GM21619 (cell line): ENCODE data around the gene SMIM26.
"Not testable (repeated sequence)": the region's sequence is repeated elsewhere in the genome, so short reads cannot be mapped to it uniquely, and the experiment has no call there.

ENCODE experiments used
- ATAC-seq: cut with Tn5 transposase; IDR thresholded peaks from one replicate; pipeline ENCODE4 v1.9.1; 2021; ENCODE audit not compliant: unreplicated experiment

The SMIM26 gene

DNA sequence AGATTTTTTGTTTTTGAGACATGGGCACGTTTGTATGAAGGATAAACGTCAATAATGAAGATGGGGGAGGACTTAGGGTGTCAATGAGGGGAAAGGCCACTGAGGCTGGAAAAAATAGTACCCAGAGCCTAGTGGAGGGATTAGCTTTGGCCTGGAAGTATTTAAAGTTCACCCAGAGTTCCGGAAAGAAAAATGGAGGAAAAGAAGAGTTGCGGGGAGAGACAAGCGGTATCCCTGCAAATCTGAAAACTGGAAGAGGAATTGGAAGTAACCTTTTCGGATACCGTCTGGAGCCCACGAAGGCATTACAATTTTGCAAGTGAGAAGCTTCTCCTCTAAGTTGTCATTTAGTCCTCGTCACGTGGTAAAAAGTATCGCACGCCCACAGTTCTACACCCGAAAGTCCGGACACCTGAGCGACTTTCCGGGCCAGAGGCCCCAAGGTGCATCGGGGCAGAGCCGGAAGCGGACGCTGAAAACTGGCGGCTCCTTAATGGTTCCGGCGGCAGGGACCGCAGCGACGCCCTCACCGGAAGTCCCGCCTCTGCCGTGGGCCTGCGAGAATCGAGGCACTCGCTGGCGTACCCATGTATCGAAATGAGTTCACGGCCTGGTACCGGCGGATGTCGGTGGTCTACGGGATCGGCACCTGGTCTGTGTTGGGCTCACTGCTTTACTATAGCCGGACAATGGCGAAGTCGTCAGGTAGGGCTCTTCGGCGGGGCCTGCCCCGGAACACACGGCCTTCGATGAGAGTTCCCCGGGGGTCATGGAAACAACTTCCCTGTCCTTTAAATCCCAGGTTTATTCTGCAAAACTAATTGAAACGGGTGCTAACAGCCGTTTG is at the start of gene SMIM26:
SMIM26 (plus strand) TSS at position 541 of the 847 bp plus-strand sequence; CDS start at position 588, 47 bp downstream.
- peak; percentile 99 for ATAC-seq

GRCh38 chr20:18522066-18522465 is 45.2 kb upstream of the SMIM26 start:
- not testable (repeated sequence) for ATAC-seq

GRCh38 chr20:18523066-18523465 is 44.2 kb upstream of the SMIM26 start:
- no peak for ATAC-seq

- no peak for ATAC-seq
Observed at GRCh38 chr20:18524646-18525045, 42.6 kb upstream of the SMIM26 start.

GRCh38 chr20:18526761-18527160 is 40.5 kb upstream of the SMIM26 start:
- not testable (repeated sequence) for ATAC-seq

DNA sequence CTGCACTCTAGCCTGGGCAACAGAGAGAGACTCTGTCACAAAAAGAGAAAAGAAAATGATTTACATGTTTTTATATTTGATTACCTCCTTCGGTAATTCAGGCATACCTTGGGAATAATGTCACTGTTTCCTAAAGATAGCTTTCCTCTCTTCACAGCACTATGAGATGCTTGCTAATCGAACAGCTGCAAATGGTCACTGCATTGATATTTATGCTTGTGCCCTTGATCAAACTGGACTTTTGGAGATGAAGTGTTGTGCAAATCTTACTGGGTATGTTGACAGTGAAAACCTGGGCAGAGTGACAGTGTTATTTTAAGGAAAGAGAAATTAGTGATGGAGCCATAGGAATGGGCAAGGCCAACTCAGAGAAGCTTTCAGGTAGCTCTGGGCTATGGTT is 39.9 kb upstream of the SMIM26 start:
- ATAC-seq, result no peak

DNA sequence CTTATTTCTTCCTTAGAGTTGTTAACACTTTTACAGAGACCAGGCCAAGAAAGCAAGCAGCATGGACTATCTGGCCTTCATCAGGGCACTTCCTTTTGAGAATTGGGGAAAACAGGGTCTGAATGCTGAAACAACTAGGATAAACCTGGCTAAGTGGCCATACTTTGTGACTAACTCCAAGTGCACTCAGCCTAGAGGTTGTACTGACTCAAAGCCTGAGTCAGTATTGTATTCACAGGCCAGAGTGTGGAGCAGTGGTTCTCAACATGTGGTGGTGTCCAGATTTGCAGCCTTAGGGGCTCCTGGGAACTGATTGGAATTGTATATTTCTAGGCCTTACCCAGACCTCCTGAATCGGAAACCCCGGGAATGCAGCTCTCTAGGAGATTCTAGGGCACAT is 39.4 kb upstream of the SMIM26 start:
- ATAC-seq, result no peak

DNA sequence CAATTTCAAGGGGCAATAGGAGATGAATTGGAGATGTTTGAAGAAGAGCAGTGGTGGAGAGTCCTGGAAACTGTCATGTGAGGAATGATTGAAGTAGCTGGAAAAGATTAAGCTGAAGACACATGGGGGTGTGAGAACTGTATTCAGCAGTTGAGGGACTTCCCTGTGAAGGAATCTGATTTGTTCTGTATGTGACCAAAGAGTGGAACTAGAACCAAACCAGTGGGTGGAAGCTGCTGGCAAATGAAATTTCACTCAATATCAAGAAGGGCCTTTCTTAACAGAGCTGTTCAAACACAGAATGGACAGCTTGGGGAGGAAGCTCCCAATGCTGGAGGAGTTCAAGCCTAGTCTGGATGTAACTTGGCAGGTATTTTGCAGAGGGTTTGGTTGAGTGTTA is 38.2 kb upstream of the SMIM26 start:
- no peak for ATAC-seq

DNA sequence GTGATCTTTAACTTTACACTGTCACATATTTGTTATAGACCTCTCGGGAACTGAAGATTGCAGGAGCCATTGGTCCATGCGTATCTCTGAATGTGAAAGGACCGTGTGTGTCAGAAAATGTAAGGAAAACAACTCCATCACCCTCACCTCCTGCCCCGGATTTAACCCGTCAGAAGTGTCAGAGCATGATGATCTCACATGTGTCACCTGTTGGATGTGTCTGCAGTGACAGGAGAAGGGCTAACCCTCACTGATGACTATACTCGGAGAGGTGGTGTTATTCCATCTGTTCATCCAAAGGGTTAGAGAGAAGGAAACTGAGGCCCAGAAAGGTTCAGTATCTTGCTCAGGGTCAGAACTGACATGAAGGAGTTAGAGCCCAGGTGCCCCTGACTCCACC is 34.6 kb upstream of the SMIM26 start:
- ATAC-seq, result no peak

DNA sequence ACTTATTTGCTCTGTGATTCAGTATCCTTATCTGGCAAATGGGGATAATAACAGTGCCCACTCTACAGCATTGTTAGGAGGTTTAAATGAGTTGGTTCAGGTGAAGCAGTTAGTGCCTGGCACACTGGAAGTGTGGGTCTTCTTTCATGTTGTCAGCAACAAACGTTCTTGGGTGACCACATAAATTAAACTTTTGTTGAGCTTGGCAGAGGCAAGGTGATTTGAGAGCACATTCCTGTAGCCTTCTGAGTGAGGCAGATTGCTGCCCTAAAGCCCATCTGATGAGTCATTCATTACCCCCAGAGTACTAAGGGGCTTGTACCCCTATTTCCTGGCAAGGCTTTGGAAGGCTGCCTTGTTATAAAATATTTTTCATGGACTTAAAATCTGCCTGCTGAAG is 33.7 kb upstream of the SMIM26 start:
- no peak for ATAC-seq

GRCh38 chr20:18533978-18534644 is 33.1 kb upstream of the SMIM26 start:
- no peak for ATAC-seq

- ATAC-seq, result no peak
Observed at GRCh38 chr20:18537651-18538050, 29.6 kb upstream of the SMIM26 start.

DNA sequence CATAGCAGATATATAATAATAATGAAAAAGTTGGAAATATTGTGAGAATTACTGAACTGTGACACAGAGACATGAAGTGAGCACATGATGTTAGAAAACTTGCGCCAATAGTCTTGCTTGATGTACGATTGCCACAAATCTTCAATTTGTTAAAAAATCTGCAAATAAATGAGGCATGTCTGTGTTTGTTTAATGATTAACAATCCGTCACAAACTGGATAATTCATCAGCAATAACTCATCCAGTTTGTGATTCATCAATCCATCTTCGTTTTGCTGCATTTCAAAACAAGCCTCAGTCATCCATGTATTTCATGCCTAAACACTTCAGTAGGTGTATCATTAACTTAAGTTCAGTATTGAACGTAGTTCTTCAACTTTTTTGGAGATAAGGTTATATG is 25.5 kb upstream of the SMIM26 start:
- ATAC-seq, result no peak

GRCh38 chr20:18543216-18543615 is 24.0 kb upstream of the SMIM26 start:
- ATAC-seq, result no peak

DNA sequence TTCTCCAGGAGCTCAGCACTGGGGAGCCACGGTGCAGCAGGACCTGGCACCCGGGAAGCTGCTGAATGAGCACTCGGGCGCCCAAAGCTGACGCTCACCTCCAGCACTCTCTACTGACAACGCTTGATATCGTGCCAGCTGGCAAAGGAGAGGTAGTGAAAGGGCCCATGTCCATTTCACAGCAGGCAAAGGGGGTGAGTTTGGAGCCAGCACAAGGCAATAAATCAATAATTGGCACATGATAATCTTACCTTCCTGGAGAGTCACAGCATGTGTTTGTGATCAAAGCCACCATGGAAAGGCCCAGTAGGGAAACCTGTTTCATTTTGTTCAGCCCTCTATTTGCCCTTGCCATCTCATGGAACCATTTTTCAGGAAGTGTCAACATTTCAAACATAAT is 23.3 kb upstream of the SMIM26 start:
- no peak for ATAC-seq

GRCh38 chr20:18545566-18545965 is 21.7 kb upstream of the SMIM26 start:
- ATAC-seq, result no peak

DNA sequence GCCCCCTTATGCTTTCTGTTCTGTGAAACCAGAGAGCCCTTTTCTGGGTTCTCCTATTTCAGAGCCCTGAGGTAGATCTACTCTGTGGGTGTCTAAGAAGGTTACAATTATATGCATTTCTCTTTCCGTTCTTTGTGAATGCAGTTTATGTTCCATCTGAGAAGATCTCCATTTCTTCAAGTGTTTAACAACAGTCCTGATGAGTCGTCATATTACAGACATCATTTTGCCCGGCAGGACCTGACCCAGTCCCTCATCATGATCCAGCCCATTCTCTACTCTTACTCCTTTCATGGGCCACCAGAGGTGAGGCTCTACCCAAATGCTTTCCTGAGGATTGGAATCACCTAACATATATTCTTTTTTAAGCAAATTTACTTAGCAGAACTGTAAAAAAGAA is 18.8 kb upstream of the SMIM26 start:
- ATAC-seq, result no peak

DNA sequence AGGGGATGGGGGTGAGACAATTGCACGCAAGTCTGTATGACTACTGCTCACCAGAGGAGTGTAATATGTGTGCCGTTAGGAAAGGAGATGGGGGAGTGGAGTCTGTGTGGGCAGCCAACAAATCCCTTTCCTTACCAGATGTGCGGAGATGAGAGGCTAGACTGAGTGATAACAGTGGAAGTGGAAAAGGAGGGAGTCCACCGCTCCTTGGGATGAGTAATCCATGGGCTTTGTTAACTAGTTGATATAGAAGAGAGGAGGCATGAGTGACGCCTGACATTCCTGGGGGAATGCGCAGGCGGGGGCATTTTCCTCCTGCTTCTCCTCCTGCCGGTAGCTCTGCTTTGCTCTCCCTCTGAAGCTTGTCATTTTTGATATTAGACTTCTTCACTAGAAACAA is 13.5 kb upstream of the SMIM26 start:
- ATAC-seq, result no peak

GRCh38 chr20:18567739-18568091 is 483 bp downstream of the SMIM26 start:
- ATAC-seq, result no peak

- ATAC-seq, result no peak
Observed at GRCh38 chr20:18571009-18571408, 3.8 kb downstream of the SMIM26 start.

DNA sequence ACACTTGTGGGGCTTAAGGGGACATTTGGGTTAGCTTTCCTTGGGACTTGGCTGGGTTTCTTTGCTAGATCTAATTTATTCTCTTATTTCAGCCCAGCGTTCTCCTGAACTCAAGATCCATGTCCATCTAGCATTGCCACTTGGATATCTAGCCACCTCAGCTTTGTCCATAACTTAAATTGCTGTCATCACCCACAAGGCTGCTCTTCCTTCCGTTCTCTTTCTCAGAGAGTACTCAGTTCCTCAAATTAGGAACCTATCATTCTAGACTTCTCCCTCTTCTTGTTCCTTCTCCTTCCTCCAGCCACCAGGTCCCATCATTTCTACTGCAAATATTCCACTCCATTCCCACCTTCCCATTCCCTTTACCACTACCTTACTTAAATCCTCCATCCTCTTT is 4.3 kb downstream of the SMIM26 start:
- ATAC-seq, result no peak

GRCh38 chr20:18577942-18578341 is 10.7 kb downstream of the SMIM26 start:
- ATAC-seq, result no peak

- no peak for ATAC-seq
Observed at GRCh38 chr20:18578581-18578980, 11.3 kb downstream of the SMIM26 start.
